Skeletal muscle tissue (tissue), 4 donors: ENCODE results near the gene CTIF. TPM values are rescaled to one million over a fixed set of nuclear protein-coding genes. Genes with fewer than 3 reads are reported as not detected.

Experiments used
- H3K27ac ChIP-seq: one replicate; pipeline ENCODE4 v1.7.0; 2013; ENCODE audit warnings: mild to moderate bottlenecking, low read depth, low read length, inconsistent platforms
- H3K27me3 ChIP-seq, 3 donors: one replicate each; pipeline ENCODE4 v1.7.0; 2013; ENCODE audit warnings: low read length in 3 of 3; ENCODE audit not compliant: control insufficient read depth in 3 of 3, insufficient read depth in 3 of 3
- H3K36me3 ChIP-seq, 3 donors: one replicate each; pipeline ENCODE4 v1.7.0; 2013; ENCODE audit warnings: low read length in 3 of 3; ENCODE audit not compliant: control insufficient read depth in 3 of 3, insufficient read depth in 3 of 3
- H3K4me1 ChIP-seq, 3 donors: one replicate each; pipeline ENCODE4 v1.7.0; 2013; ENCODE audit warnings: low read length in 3 of 3, mild to moderate bottlenecking in 3 of 3; ENCODE audit not compliant: control insufficient read depth in 3 of 3, insufficient read depth in 3 of 3
- H3K4me3 ChIP-seq, 3 donors: one replicate each; pipeline ENCODE4 v1.7.0; 2013; ENCODE audit warnings: low read length in 3 of 3
- H3K9ac ChIP-seq, 3 donors: one replicate each; pipeline ENCODE4 v1.7.0; 2013; ENCODE audit warnings: low read length in 3 of 3, mild to moderate bottlenecking in 3 of 3, moderate library complexity in 2 of 3, low read depth in 1 of 3
- H3K9me3 ChIP-seq, 3 donors: one replicate each; pipeline ENCODE4 v1.7.0; 2013; ENCODE audit warnings: low read length in 3 of 3; ENCODE audit not compliant: control insufficient read depth in 3 of 3
- total RNA-seq: library from RNA; depleted of rRNA; stranded (reverse); fragments of >200 nt; gene quantifications from one replicate; pipeline ENCODE4 v1.2.3, GENCODE V29; 2014
- donor health status: Osteomylitis.

CTIF gene
- total RNA-seq, 1 donor from 2014 or later: 16.7 TPM

GRCh38 chr18:48548921-48549320, 10.1 kb downstream of the CTIF start:
- Histone ChIP-seq H3K27me3 (no peaks in the 10 kb centered on the region), H3K9ac (peak overlapping the region in 1 of 3 donors; percentile 46), H3K36me3 (peaks cover 0 to 2% (median 0%) of the 10 kb centered on the region in 3 donors), H3K27ac (no peak overlapping the region), H3K4me1 (peaks cover 41 to 54% (median 47%) of the 10 kb centered on the region in 3 donors), H3K9me3 (no peaks in the 10 kb centered on the region), H3K4me3 (no peak overlapping the region)

GRCh38 chr18:48550101-48550729, 11.4 kb downstream of the CTIF start:
- Histone ChIP-seq H3K27ac (no peak overlapping the region), H3K27me3 (no peaks in the 10 kb centered on the region), H3K4me3 (no peak overlapping the region), H3K9me3 (no peaks in the 10 kb centered on the region), H3K9ac (no peak overlapping the region), H3K4me1 (peaks cover 38 to 42% (median 40%) of the 10 kb centered on the region in 3 donors), H3K36me3 (peaks cover 0 to 2% (median 0%) of the 10 kb centered on the region in 3 donors)

- Histone ChIP-seq H3K4me1 (peaks cover 30 to 33% (median 31%) of the 10 kb centered on the region in 3 donors), H3K4me3 (no peak overlapping the region), H3K27ac (no peak overlapping the region), H3K9ac (no peak overlapping the region), H3K27me3 (no peaks in the 10 kb centered on the region), H3K36me3 (peaks cover 0 to 2% (median 0%) of the 10 kb centered on the region in 3 donors), H3K9me3 (no peaks in the 10 kb centered on the region)
Observed at GRCh38 chr18:48551100-48551499, 12.3 kb downstream of the CTIF start.

- Histone ChIP-seq H3K4me1 (peaks cover 19 to 23% (median 21%) of the 10 kb centered on the region in 3 donors), H3K36me3 (peaks cover 0 to 2% (median under 1%) of the 10 kb centered on the region in 3 donors), H3K4me3 (no peak overlapping the region), H3K9me3 (no peaks in the 10 kb centered on the region), H3K9ac (no peak overlapping the region), H3K27me3 (no peaks in the 10 kb centered on the region), H3K27ac (no peak overlapping the region)
Observed at GRCh38 chr18:48552130-48552529, 13.3 kb downstream of the CTIF start.

- H3K9me3 ChIP-seq: no peaks in the 10 kb centered on the region
Observed at GRCh38 chr18:48553236-48553635, 14.4 kb downstream of the CTIF start.

GRCh38 chr18:48554610-48555400, 16.0 kb downstream of the CTIF start:
- Histone ChIP-seq H3K27ac (no peak overlapping the region), H3K27me3 (no peaks in the 10 kb centered on the region), H3K4me1 (peaks cover 0 to 3% (median 2%) of the 10 kb centered on the region in 3 donors)

More at GRCh38 chr18:48553236-48553635, 14.4 kb downstream of the CTIF start:
- peaks cover 0 to 2% (median 2%) of the 10 kb centered on the region in 3 donors for H3K36me3 ChIP-seq
- H3K9ac ChIP-seq: no peak overlapping the region
- peaks cover 8 to 12% (median 10%) of the 10 kb centered on the region in 3 donors for H3K4me1 ChIP-seq
- H3K4me3 ChIP-seq: no peak overlapping the region
- no peak overlapping the region for H3K27ac ChIP-seq
- H3K27me3 ChIP-seq: no peaks in the 10 kb centered on the region

GRCh38 chr18:48555465-48555995, 16.7 kb downstream of the CTIF start:
- Histone ChIP-seq H3K4me1 (peaks cover 0 to 3% (median 2%) of the 10 kb centered on the region in 3 donors), H3K27ac (no peak overlapping the region), H3K36me3 (peaks cover 0 to 2% (median 2%) of the 10 kb centered on the region in 3 donors), H3K4me3 (no peak overlapping the region), H3K9ac (no peak overlapping the region), H3K27me3 (no peaks in the 10 kb centered on the region), H3K9me3 (peaks cover 0 to 3% (median 2%) of the 10 kb centered on the region in 3 donors)

More at GRCh38 chr18:48554610-48555400, 16.0 kb downstream of the CTIF start:
- peaks cover 0 to 2% (median 2%) of the 10 kb centered on the region in 3 donors for H3K36me3 ChIP-seq
- peaks cover 0 to 3% (median 2%) of the 10 kb centered on the region in 3 donors for H3K9me3 ChIP-seq
- H3K9ac ChIP-seq: no peak overlapping the region
- no peak overlapping the region for H3K4me3 ChIP-seq

GRCh38 chr18:48557640-48558174, 18.9 kb downstream of the CTIF start:
- Histone ChIP-seq H3K9me3 (peaks cover 0 to 3% (median 2%) of the 10 kb centered on the region in 3 donors), H3K4me3 (no peak overlapping the region), H3K36me3 (peaks cover 0 to 2% (median 0%) of the 10 kb centered on the region in 3 donors), H3K9ac (no peak overlapping the region), H3K4me1 (peaks cover 0 to 6% (median 3%) of the 10 kb centered on the region in 3 donors), H3K27me3 (no peaks in the 10 kb centered on the region), H3K27ac (no peak overlapping the region)

- Histone ChIP-seq H3K27me3 (no peaks in the 10 kb centered on the region), H3K4me1 (peaks cover 3 to 11% (median 5%) of the 10 kb centered on the region in 3 donors), H3K4me3 (no peak overlapping the region), H3K36me3 (peaks cover 0 to 2% (median 0%) of the 10 kb centered on the region in 3 donors), H3K27ac (no peak overlapping the region), H3K9me3 (peaks cover 0 to 3% (median 2%) of the 10 kb centered on the region in 3 donors), H3K9ac (no peak overlapping the region)
Observed at GRCh38 chr18:48558248-48558647, 19.4 kb downstream of the CTIF start.
